Measurements from ENCODE around the gene ATXN7L3.
A peak's percentile ranks its signal among the peaks of the same experiment; 100 is the strongest.

Gene ATXN7L3

DNA sequence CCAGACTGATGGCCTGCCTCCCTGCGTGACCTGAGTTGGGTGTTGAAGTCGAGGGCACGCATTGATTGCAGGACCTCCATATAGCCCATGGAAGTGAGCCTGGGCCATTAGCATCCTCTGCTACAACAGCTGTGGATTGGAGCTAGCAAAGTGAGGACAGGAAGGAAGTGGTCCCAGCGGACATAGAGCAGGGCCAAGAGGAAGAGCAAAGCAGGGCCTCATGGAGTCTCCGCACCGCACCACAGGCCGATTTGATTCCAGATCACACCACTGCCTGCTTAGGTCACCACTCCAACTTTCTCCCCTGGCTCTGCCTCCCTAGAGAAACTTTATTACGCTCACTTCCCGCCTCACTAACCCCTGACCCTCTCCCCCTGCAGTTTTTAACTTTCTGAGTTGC lies 30.5 kb upstream of the ATXN7L3 start:
- Histone ChIP-seq H3K36me3 (ENCODE audit: control insufficient read depth in 1 of 2, insufficient read depth in 2 of 2, low read length in 2 of 2) (no peaks in the 10 kb centered on the region), H3K9me3 (ENCODE audit: control insufficient read depth in 1 of 2, low read length in 2 of 2) (no peaks in the 10 kb centered on the region), H3K27ac (ENCODE audit: low read depth, low read length) (no peak overlapping the region), H3K27me3 (ENCODE audit: control insufficient read depth in 1 of 2, insufficient read depth in 2 of 2, low read length in 2 of 2) (no peaks in the 10 kb centered on the region), H3K9ac (ENCODE audit: low read depth in 1 of 2, low read length in 2 of 2) (no peak overlapping the region), H3K4me1 (ENCODE audit: control insufficient read depth in 1 of 2, insufficient read depth in 2 of 2, low read length in 2 of 2) (no peaks in the 10 kb centered on the region), H3K4me3 (ENCODE audit: low read depth in 1 of 2, low read length in 2 of 2) (no peak overlapping the region)

DNA sequence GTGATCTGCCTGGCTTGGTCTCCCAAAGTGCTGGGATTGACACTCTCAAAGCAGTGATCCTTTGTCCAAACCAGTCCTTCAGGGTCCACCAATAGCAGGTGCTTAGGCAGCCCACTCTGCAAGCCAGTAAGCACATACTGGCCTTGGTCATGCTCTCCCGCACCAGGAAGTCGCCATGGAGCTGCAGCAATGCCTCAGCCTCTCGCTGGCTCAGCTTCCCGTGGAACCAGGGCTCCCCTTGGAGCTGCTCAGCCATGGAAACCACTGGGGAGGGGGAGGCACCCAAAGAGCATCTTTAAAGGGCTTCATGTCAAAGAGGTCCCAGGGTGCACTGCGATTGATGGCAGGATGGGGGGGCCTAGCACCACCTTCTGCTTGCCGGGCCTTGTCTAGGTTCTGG lies 29.4 kb upstream of the ATXN7L3 start:
- H3K4me3 ChIP-seq (ENCODE audit: low read depth in 1 of 2, low read length in 2 of 2), result no peak overlapping the region
- no peaks in the 10 kb centered on the region for H3K36me3 ChIP-seq (ENCODE audit: control insufficient read depth in 1 of 2, insufficient read depth in 2 of 2, low read length in 2 of 2)
- H3K4me1 ChIP-seq (ENCODE audit: control insufficient read depth in 1 of 2, insufficient read depth in 2 of 2, low read length in 2 of 2), result peaks cover 0 to under 1% of the 10 kb centered on the region in 2 donors
- H3K27ac ChIP-seq (ENCODE audit: low read depth, low read length), result no peak overlapping the region
- H3K9me3 ChIP-seq (ENCODE audit: control insufficient read depth in 1 of 2, low read length in 2 of 2), result no peaks in the 10 kb centered on the region
- H3K9ac ChIP-seq (ENCODE audit: low read depth in 1 of 2, low read length in 2 of 2), result no peak overlapping the region
- no peaks in the 10 kb centered on the region for H3K27me3 ChIP-seq (ENCODE audit: control insufficient read depth in 1 of 2, insufficient read depth in 2 of 2, low read length in 2 of 2)

DNA sequence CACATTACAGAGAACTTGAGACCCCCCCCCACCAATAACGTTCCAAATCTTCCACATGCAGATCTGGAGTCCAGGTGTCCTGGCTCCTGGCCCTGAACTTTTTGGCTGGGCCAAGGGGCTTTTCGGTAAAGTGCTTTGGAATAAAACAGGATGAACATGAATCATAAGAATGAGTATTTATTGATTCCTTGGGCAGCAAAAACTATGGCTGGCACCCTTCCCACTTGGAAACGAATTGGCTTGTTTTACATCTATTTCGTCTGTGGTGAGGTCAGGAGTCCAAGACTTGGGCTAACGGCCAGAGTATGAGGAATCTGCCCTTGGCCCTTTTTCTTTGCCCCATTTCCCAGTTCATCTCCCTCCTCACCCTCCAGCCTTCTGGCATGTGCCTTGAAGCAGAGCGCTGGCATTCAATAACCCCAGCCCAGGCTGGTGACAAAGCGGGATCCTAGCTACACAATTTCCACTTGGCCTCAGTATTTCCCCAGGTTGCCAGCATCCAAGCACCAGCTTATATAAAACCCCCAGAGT lies 23.9 kb upstream of the ATXN7L3 start:
- H3K36me3 ChIP-seq (ENCODE audit: control insufficient read depth in 1 of 2, insufficient read depth in 2 of 2, low read length in 2 of 2), result no peaks in the 10 kb centered on the region
- H3K9me3 ChIP-seq (ENCODE audit: control insufficient read depth in 1 of 2, low read length in 2 of 2), result no peaks in the 10 kb centered on the region
- no peaks in the 10 kb centered on the region for H3K27me3 ChIP-seq (ENCODE audit: control insufficient read depth in 1 of 2, insufficient read depth in 2 of 2, low read length in 2 of 2)
- no peak overlapping the region for H3K27ac ChIP-seq (ENCODE audit: low read depth, low read length)
- H3K4me1 ChIP-seq (ENCODE audit: control insufficient read depth in 1 of 2, insufficient read depth in 2 of 2, low read length in 2 of 2), result peaks cover 20 to 21% of the 10 kb centered on the region in 2 donors
- H3K9ac ChIP-seq (ENCODE audit: low read depth in 1 of 2, low read length in 2 of 2), result no peak overlapping the region
- H3K4me3 ChIP-seq (ENCODE audit: low read depth in 1 of 2, low read length in 2 of 2), result no peak overlapping the region

DNA sequence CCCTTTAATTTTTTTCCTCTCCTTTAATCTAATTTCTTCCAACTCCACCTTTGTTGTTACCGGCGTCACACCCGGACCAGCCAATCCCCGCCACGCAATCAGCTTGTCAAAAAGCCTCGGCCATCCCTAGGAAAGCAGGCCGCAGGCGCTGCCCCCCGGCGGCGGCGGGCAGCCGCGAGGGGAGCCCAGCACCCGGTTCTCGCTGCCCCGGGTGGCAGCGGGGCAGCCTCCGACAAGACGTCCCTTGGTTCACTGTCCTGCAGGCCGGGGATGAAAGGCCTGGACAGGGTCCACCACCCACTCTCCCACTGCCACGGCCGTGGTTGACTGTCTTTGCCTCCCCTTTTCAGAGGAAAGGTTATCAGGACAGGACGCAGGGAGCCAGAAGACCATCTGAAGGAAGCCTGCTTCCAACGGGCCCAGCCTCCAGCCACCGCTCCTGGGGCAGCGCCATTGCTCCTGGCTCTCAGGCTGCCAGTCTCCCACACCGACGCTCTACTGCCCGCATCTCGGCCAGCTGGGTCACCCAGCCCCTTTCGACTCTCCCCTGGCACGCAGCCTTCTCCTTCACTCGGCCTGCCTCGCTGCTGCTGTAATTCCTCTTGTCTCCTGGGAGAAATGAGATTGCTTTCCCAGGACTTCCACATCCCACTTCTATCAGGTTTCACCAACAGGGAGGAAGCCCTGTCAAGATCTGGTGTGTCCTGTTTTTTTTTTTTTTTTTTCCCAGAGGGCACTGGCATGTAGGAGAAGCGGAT lies 22.6 kb upstream of the ATXN7L3 start:
- Histone ChIP-seq H3K9ac (ENCODE audit: low read depth in 1 of 2, low read length in 2 of 2) (peak overlapping the region; percentile 61 to 94), H3K27me3 (ENCODE audit: control insufficient read depth in 1 of 2, insufficient read depth in 2 of 2, low read length in 2 of 2) (no peaks in the 10 kb centered on the region), H3K36me3 (ENCODE audit: control insufficient read depth in 1 of 2, insufficient read depth in 2 of 2, low read length in 2 of 2) (no peaks in the 10 kb centered on the region), H3K27ac (ENCODE audit: low read depth, low read length) (peak overlapping the region; percentile 82), H3K4me1 (ENCODE audit: control insufficient read depth in 1 of 2, insufficient read depth in 2 of 2, low read length in 2 of 2) (peaks cover 30 to 31% of the 10 kb centered on the region in 2 donors), H3K9me3 (ENCODE audit: control insufficient read depth in 1 of 2, low read length in 2 of 2) (no peaks in the 10 kb centered on the region), H3K4me3 (ENCODE audit: low read depth in 1 of 2, low read length in 2 of 2) (peak overlapping the region; percentile 83 to 86)

DNA sequence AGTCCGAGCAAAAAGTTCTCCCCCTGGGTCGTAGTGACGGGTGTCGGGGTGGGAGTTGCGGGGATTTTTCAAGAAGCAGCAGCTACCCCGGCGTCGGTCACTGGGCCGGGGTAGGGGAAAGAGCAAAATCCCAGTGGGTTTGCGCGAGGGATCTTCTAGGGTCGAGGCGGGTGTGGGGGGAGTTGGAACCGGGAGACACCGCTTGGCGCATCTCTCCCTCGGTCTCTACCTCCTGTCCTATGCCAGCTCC lies 22.1 kb upstream of the ATXN7L3 start:
- Histone ChIP-seq H3K36me3 (ENCODE audit: control insufficient read depth in 1 of 2, insufficient read depth in 2 of 2, low read length in 2 of 2) (peaks cover 1 to 3% of the 10 kb centered on the region in 2 donors), H3K27me3 (ENCODE audit: control insufficient read depth in 1 of 2, insufficient read depth in 2 of 2, low read length in 2 of 2) (no peaks in the 10 kb centered on the region), H3K4me3 (ENCODE audit: low read depth in 1 of 2, low read length in 2 of 2) (peak overlapping the region; percentile 83 to 86), H3K9me3 (ENCODE audit: control insufficient read depth in 1 of 2, low read length in 2 of 2) (no peaks in the 10 kb centered on the region), H3K27ac (ENCODE audit: low read depth, low read length) (peak overlapping the region; percentile 82), H3K9ac (ENCODE audit: low read depth in 1 of 2, low read length in 2 of 2) (peak overlapping the region; percentile 61 to 94), H3K4me1 (ENCODE audit: control insufficient read depth in 1 of 2, insufficient read depth in 2 of 2, low read length in 2 of 2) (peaks cover 35% of the 10 kb centered on the region in 2 donors)

DNA sequence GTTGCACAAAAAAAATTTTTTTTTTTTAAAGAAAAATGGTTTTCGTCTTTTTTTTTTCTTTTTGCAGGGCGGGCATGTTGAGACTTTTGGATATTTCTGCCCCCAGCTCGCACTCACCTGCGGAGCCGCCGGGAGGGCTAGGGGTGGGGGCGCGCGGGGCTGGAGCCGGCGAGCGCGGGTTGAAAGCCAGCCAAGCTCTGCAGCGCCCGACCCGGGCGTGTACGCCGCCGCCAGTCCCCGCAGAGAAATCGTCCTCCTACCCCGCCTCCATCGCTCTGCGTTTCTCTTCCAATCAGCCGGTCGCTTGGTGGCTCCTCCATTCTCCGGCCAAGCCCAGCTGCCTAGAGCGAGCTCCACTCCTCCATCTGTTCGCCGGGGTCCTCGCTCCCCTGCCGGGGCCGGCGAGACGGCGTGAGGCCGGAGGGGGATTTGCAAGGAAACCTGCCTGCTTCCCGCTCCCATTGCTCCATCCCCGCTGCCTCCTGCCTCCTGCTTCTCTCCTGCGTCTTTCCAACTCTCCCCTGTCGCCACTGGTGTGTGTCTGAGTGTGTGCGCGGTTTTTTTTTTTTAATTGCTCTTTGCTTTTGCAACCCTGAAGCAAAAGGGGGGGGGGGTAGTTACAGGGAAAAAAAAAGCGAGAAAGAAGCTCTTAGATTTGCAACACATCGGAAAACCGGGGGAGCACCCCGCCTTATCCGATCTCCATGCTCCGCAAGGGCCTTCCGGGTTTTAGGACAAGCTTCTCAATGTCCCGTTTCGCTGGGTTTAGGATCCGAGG lies 21.6 kb upstream of the ATXN7L3 start:
- peak overlapping the region; percentile 85 for H3K27ac ChIP-seq (ENCODE audit: low read depth, low read length)
- H3K4me1 ChIP-seq (ENCODE audit: control insufficient read depth in 1 of 2, insufficient read depth in 2 of 2, low read length in 2 of 2), result peaks cover 39 to 40% of the 10 kb centered on the region in 2 donors
- no peaks in the 10 kb centered on the region for H3K9me3 ChIP-seq (ENCODE audit: control insufficient read depth in 1 of 2, low read length in 2 of 2)
- H3K36me3 ChIP-seq (ENCODE audit: control insufficient read depth in 1 of 2, insufficient read depth in 2 of 2, low read length in 2 of 2), result peaks cover 6 to 8% of the 10 kb centered on the region in 2 donors
- peak overlapping the region; percentile 61 to 94 for H3K9ac ChIP-seq (ENCODE audit: low read depth in 1 of 2, low read length in 2 of 2)
- no peaks in the 10 kb centered on the region for H3K27me3 ChIP-seq (ENCODE audit: control insufficient read depth in 1 of 2, insufficient read depth in 2 of 2, low read length in 2 of 2)
- H3K4me3 ChIP-seq (ENCODE audit: low read depth in 1 of 2, low read length in 2 of 2), result peak overlapping the region; percentile 83 to 86

DNA sequence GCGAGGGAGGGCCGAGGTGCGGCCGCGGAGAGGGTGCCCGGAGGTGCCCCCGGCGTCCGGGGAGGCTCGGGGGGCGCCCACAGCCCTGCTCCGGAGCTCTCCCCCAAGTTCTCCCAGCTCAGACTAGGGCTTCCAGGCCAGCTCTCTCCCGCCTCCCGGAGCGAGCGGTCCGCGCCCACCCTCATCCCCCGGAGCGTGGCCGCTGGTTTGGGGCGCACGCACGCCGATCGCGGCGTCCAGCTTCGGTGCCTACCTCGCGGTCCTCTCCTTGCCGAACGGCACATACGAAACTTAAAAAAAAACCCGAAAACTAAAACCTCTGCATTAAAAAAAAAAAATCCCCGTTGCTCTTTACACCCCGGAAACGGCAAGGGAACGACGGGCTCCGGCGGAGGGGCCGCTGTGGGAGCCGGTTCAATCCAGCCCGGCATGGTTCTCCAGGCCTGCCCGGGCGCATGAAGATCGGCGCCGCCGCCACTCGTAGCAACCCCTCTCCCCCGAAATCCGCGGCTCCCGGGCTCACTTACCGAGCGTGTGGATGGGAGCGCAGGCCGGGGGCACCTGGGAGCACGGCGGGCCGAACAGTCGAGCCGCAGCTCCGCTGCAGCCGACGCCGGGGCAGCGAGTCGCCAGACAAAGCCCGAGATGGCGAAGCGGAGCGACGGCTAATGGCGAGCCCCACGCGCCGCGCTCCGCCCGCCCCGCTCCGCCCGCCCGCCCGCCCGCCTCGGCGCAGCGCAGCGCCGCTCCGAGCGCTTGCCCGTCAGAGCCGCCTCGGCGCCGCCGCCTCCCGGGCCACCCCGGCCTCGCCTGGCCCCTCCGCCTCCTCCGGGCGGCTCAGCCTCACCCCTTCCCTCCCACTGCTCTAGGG lies 20.8 kb upstream of the ATXN7L3 start:
- Histone ChIP-seq H3K36me3 (ENCODE audit: control insufficient read depth in 1 of 2, insufficient read depth in 2 of 2, low read length in 2 of 2) (peaks cover 15 to 16% of the 10 kb centered on the region in 2 donors), H3K4me1 (ENCODE audit: control insufficient read depth in 1 of 2, insufficient read depth in 2 of 2, low read length in 2 of 2) (peaks cover 44 to 48% of the 10 kb centered on the region in 2 donors), H3K4me3 (ENCODE audit: low read depth in 1 of 2, low read length in 2 of 2) (peak overlapping the region; percentile 83 to 86), H3K9ac (ENCODE audit: low read depth in 1 of 2, low read length in 2 of 2) (peak overlapping the region; percentile 82 to 94), H3K27ac (ENCODE audit: low read depth, low read length) (peak overlapping the region; percentile 93), H3K27me3 (ENCODE audit: control insufficient read depth in 1 of 2, insufficient read depth in 2 of 2, low read length in 2 of 2) (no peaks in the 10 kb centered on the region), H3K9me3 (ENCODE audit: control insufficient read depth in 1 of 2, low read length in 2 of 2) (no peaks in the 10 kb centered on the region)

DNA sequence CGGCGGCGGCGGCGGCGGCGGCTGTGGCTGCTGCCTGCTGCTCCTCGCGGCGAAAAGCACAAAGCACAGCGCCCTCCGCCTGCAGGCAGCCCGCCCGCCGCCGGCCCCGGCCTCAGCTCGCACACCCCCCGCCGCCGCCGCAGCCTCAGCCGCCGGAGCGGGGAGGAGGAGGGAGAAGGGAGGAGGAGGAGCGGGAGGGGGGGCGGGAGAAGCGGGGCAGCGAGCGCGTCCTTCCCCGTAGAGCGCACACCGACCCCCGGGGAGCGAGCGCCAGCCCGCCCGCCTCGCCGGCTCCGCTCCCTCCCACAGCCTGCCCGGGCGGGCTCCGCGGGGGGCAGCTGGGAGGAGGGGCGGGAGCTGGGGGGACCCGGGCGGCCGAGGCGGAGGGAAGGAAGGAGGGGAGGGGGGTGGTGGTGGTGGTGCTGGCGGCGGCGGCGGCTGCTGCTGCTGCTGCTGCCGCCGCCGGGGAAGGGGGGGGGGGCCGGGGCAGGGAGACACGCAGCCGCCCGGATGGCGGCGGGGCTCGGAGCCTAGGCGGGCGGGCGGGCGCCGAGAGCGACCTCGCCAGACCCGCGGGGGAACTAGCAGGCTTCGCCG lies 20.0 kb upstream of the ATXN7L3 start, which contains the start of gene UBTF:
Gene UBTF (minus strand): TSS at position 60 of the 597 bp plus-strand sequence. CDS start 1,446 bp downstream, outside the sequence.
- Histone ChIP-seq H3K36me3 (ENCODE audit: control insufficient read depth in 1 of 2, insufficient read depth in 2 of 2, low read length in 2 of 2) (peaks cover 22 to 23% of the 10 kb centered on the region in 2 donors), H3K9me3 (ENCODE audit: control insufficient read depth in 1 of 2, low read length in 2 of 2) (no peaks in the 10 kb centered on the region), H3K27me3 (ENCODE audit: control insufficient read depth in 1 of 2, insufficient read depth in 2 of 2, low read length in 2 of 2) (no peaks in the 10 kb centered on the region), H3K9ac (ENCODE audit: low read depth in 1 of 2, low read length in 2 of 2) (peak within 1 kb of the TSS; percentile 82 to 85), H3K4me1 (ENCODE audit: control insufficient read depth in 1 of 2, insufficient read depth in 2 of 2, low read length in 2 of 2) (peaks cover 44 to 48% of the 10 kb centered on the region in 2 donors), H3K4me3 (ENCODE audit: low read depth in 1 of 2, low read length in 2 of 2) (peak within 1 kb of the TSS; percentile 69 to 83), H3K27ac (ENCODE audit: low read depth, low read length) (peak within 1 kb of the TSS; percentile 93)

DNA sequence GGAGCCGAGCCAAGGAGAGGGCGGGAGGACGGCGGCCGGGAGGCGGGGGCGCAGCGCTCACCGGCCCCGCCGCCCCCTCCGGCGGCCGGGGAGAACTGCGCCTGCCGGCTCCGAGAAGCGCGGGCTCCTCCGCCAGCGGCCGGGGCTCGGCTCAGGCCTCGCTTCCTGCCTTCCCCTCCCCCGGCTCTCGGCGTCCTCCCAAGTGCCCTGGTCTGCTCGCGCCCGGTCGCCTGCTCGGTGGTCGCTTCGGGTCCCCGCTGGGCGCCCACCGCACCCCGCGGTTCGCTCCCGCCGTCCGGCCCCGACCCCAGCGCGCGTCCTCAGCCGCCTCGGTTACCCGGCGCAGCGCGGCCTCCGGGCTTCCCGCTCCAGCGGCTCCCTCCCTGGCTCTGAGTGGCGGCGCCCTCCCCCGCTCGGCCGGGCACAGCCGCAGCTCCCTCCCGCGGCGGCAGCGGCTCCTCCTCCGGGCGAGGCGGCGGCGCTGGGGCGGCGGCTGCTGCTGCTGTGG lies 19.5 kb upstream of the ATXN7L3 start:
- Histone ChIP-seq H3K36me3 (ENCODE audit: control insufficient read depth in 1 of 2, insufficient read depth in 2 of 2, low read length in 2 of 2) (peaks cover 27 to 29% of the 10 kb centered on the region in 2 donors), H3K4me3 (ENCODE audit: low read depth in 1 of 2, low read length in 2 of 2) (peak overlapping the region; percentile 47 to 73), H3K27ac (ENCODE audit: low read depth, low read length) (peak overlapping the region; percentile 93), H3K27me3 (ENCODE audit: control insufficient read depth in 1 of 2, insufficient read depth in 2 of 2, low read length in 2 of 2) (no peaks in the 10 kb centered on the region), H3K9me3 (ENCODE audit: control insufficient read depth in 1 of 2, low read length in 2 of 2) (no peaks in the 10 kb centered on the region), H3K9ac (ENCODE audit: low read depth in 1 of 2, low read length in 2 of 2) (peak overlapping the region; percentile 34 to 74), H3K4me1 (ENCODE audit: control insufficient read depth in 1 of 2, insufficient read depth in 2 of 2, low read length in 2 of 2) (peaks cover 44 to 48% of the 10 kb centered on the region in 2 donors)
